ENCODE measurements around the gene OR6X1.
A peak's percentile ranks its signal among the peaks of the same experiment; 100 is the strongest.
"Not testable (repeated sequence)": the region's sequence is repeated elsewhere in the genome, so short reads cannot be mapped to it uniquely, and the experiment has no call there.

The OR6X1 gene

GRCh38 chr11:123755344-123755743, 1.0 kb upstream of the OR6X1 start:
- Histone ChIP-seq H3K27me3 (ENCODE audit: control insufficient read depth in 1 of 2, insufficient read depth in 2 of 2, low read length in 2 of 2) (no peaks in the 10 kb centered on the region), H3K9ac (ENCODE audit: low read length in 2 of 2) (no peak overlapping the region), H3K4me1 (ENCODE audit: control insufficient read depth, insufficient read depth, low read length) (no peaks in the 10 kb centered on the region), H3K27ac (ENCODE audit: low read length) (no peak overlapping the region), H3K9me3 (ENCODE audit: control insufficient read depth in 2 of 2, low read length in 2 of 2) (no peaks in the 10 kb centered on the region), H3K4me3 (ENCODE audit: low read length in 2 of 2) (no peak overlapping the region), H3K36me3 (ENCODE audit: control insufficient read depth in 2 of 2, insufficient read depth in 2 of 2, low read length in 2 of 2) (no peaks in the 10 kb centered on the region)

GRCh38 chr11:123753110-123753509, 1.2 kb downstream of the OR6X1 start:
- H3K27ac ChIP-seq (ENCODE audit: low read length) = no peak overlapping the region
- no peak overlapping the region for H3K4me3 ChIP-seq (ENCODE audit: low read length in 2 of 2)
- H3K27me3 ChIP-seq (ENCODE audit: control insufficient read depth in 1 of 2, insufficient read depth in 2 of 2, low read length in 2 of 2) = no peaks in the 10 kb centered on the region
- H3K36me3 ChIP-seq (ENCODE audit: control insufficient read depth in 2 of 2, insufficient read depth in 2 of 2, low read length in 2 of 2) = no peaks in the 10 kb centered on the region
- no peaks in the 10 kb centered on the region for H3K9me3 ChIP-seq (ENCODE audit: control insufficient read depth in 2 of 2, low read length in 2 of 2)
- H3K4me1 ChIP-seq (ENCODE audit: control insufficient read depth, insufficient read depth, low read length) = no peaks in the 10 kb centered on the region
- H3K9ac ChIP-seq (ENCODE audit: low read length in 2 of 2) = no peak overlapping the region

- H3K9me3 ChIP-seq (ENCODE audit: control insufficient read depth in 2 of 2, low read length in 2 of 2) = no peaks in the 10 kb centered on the region
- no peaks in the 10 kb centered on the region for H3K27me3 ChIP-seq (ENCODE audit: control insufficient read depth in 1 of 2, insufficient read depth in 2 of 2, low read length in 2 of 2)
- no peaks in the 10 kb centered on the region for H3K36me3 ChIP-seq (ENCODE audit: control insufficient read depth in 2 of 2, insufficient read depth in 2 of 2, low read length in 2 of 2)
- no peak overlapping the region for H3K27ac ChIP-seq (ENCODE audit: low read length)
- no peak overlapping the region for H3K4me3 ChIP-seq (ENCODE audit: low read length in 2 of 2)
- no peak overlapping the region for H3K9ac ChIP-seq (ENCODE audit: low read length in 2 of 2)
- H3K4me1 ChIP-seq (ENCODE audit: control insufficient read depth, insufficient read depth, low read length) = no peaks in the 10 kb centered on the region
Measured at GRCh38 chr11:123751781-123752180, 2.5 kb downstream of the OR6X1 start.

- H3K4me1 ChIP-seq (ENCODE audit: control insufficient read depth, insufficient read depth, low read length); H3K9ac ChIP-seq (ENCODE audit: low read length in 2 of 2); H3K27me3 ChIP-seq (ENCODE audit: control insufficient read depth in 1 of 2, insufficient read depth in 2 of 2, low read length in 2 of 2); H3K9me3 ChIP-seq (ENCODE audit: control insufficient read depth in 2 of 2, low read length in 2 of 2); H3K4me3 ChIP-seq (ENCODE audit: low read length in 2 of 2); H3K36me3 ChIP-seq (ENCODE audit: control insufficient read depth in 2 of 2, insufficient read depth in 2 of 2, low read length in 2 of 2); H3K27ac ChIP-seq (ENCODE audit: low read length): not testable (repeated sequence)
Measured at GRCh38 chr11:123748349-123748748, 6.0 kb downstream of the OR6X1 start.

GRCh38 chr11:123745764-123746451, 8.4 kb downstream of the OR6X1 start:
- Histone ChIP-seq H3K4me1 (ENCODE audit: control insufficient read depth, insufficient read depth, low read length) (peaks cover 6% of the 10 kb centered on the region), H3K9me3 (ENCODE audit: control insufficient read depth in 2 of 2, low read length in 2 of 2) (no peaks in the 10 kb centered on the region), H3K36me3 (ENCODE audit: control insufficient read depth in 2 of 2, insufficient read depth in 2 of 2, low read length in 2 of 2) (no peaks in the 10 kb centered on the region), H3K27me3 (ENCODE audit: control insufficient read depth in 1 of 2, insufficient read depth in 2 of 2, low read length in 2 of 2) (no peaks in the 10 kb centered on the region), H3K27ac (ENCODE audit: low read length) (no peak overlapping the region), H3K4me3 (ENCODE audit: low read length in 2 of 2) (no peak overlapping the region), H3K9ac (ENCODE audit: low read length in 2 of 2) (no peak overlapping the region)

GRCh38 chr11:123742724-123743120, 11.6 kb downstream of the OR6X1 start:
- no peak overlapping the region for H3K9ac ChIP-seq (ENCODE audit: low read length in 2 of 2)
- no peak overlapping the region for H3K27ac ChIP-seq (ENCODE audit: low read length)
- peak overlapping the region in 1 of 2 donors; percentile 91 for H3K4me3 ChIP-seq (ENCODE audit: low read length in 2 of 2)

GRCh38 chr11:123742031-123742723, 12.1 kb downstream of the OR6X1 start:
- Histone ChIP-seq H3K9ac (ENCODE audit: low read length in 2 of 2) (peak overlapping the region; percentile 84 to 90), H3K27me3 (ENCODE audit: control insufficient read depth in 1 of 2, insufficient read depth in 2 of 2, low read length in 2 of 2) (no peaks in the 10 kb centered on the region), H3K4me1 (ENCODE audit: control insufficient read depth, insufficient read depth, low read length) (peaks cover 13% of the 10 kb centered on the region), H3K36me3 (ENCODE audit: control insufficient read depth in 2 of 2, insufficient read depth in 2 of 2, low read length in 2 of 2) (peaks cover 0 to 4% of the 10 kb centered on the region in 2 donors), H3K9me3 (ENCODE audit: control insufficient read depth in 2 of 2, low read length in 2 of 2) (no peaks in the 10 kb centered on the region), H3K27ac (ENCODE audit: low read length) (peak overlapping the region; percentile 60), H3K4me3 (ENCODE audit: low read length in 2 of 2) (peak overlapping the region; percentile 91 to 96)

More at GRCh38 chr11:123742724-123743120, 11.6 kb downstream of the OR6X1 start:
- Histone ChIP-seq H3K4me1 (ENCODE audit: control insufficient read depth, insufficient read depth, low read length) (peaks cover 13% of the 10 kb centered on the region), H3K9me3 (ENCODE audit: control insufficient read depth in 2 of 2, low read length in 2 of 2) (no peaks in the 10 kb centered on the region), H3K36me3 (ENCODE audit: control insufficient read depth in 2 of 2, insufficient read depth in 2 of 2, low read length in 2 of 2) (peaks cover 0 to 4% of the 10 kb centered on the region in 2 donors), H3K27me3 (ENCODE audit: control insufficient read depth in 1 of 2, insufficient read depth in 2 of 2, low read length in 2 of 2) (no peaks in the 10 kb centered on the region)

GRCh38 chr11:123741159-123742030, 12.9 kb downstream of the OR6X1 start, which contains the start of gene ZNF202:
TSS of gene ZNF202 (minus strand) at chr11:123741660. CDS start at chr11:123730888, 10,772 bp downstream.
- Histone ChIP-seq H3K36me3 (ENCODE audit: control insufficient read depth in 2 of 2, insufficient read depth in 2 of 2, low read length in 2 of 2) (peaks cover 0 to 4% of the 10 kb centered on the region in 2 donors), H3K27ac (ENCODE audit: low read length) (peak within 1 kb of the TSS; percentile 60), H3K9ac (ENCODE audit: low read length in 2 of 2) (peak within 1 kb of the TSS; percentile 84 to 90), H3K4me3 (ENCODE audit: low read length in 2 of 2) (peak within 1 kb of the TSS; percentile 91 to 96), H3K4me1 (ENCODE audit: control insufficient read depth, insufficient read depth, low read length) (peaks cover 13% of the 10 kb centered on the region), H3K27me3 (ENCODE audit: control insufficient read depth in 1 of 2, insufficient read depth in 2 of 2, low read length in 2 of 2) (no peaks in the 10 kb centered on the region), H3K9me3 (ENCODE audit: control insufficient read depth in 2 of 2, low read length in 2 of 2) (no peaks in the 10 kb centered on the region)

- Histone ChIP-seq H3K4me3 (ENCODE audit: low read length in 2 of 2) (peak overlapping the region; percentile 91 to 96), H3K36me3 (ENCODE audit: control insufficient read depth in 2 of 2, insufficient read depth in 2 of 2, low read length in 2 of 2) (peaks cover 0 to 4% of the 10 kb centered on the region in 2 donors), H3K27me3 (ENCODE audit: control insufficient read depth in 1 of 2, insufficient read depth in 2 of 2, low read length in 2 of 2) (no peaks in the 10 kb centered on the region), H3K9me3 (ENCODE audit: control insufficient read depth in 2 of 2, low read length in 2 of 2) (no peaks in the 10 kb centered on the region), H3K27ac (ENCODE audit: low read length) (peak overlapping the region; percentile 60), H3K9ac (ENCODE audit: low read length in 2 of 2) (peak overlapping the region; percentile 82 to 90), H3K4me1 (ENCODE audit: control insufficient read depth, insufficient read depth, low read length) (peaks cover 13% of the 10 kb centered on the region)
Measured at GRCh38 chr11:123740787-123741158, 13.5 kb downstream of the OR6X1 start.

- H3K9me3 ChIP-seq (ENCODE audit: control insufficient read depth in 2 of 2, low read length in 2 of 2) = no peaks in the 10 kb centered on the region
- peaks cover 13% of the 10 kb centered on the region for H3K4me1 ChIP-seq (ENCODE audit: control insufficient read depth, insufficient read depth, low read length)
- no peak overlapping the region for H3K27ac ChIP-seq (ENCODE audit: low read length)
- H3K27me3 ChIP-seq (ENCODE audit: control insufficient read depth in 1 of 2, insufficient read depth in 2 of 2, low read length in 2 of 2) = no peaks in the 10 kb centered on the region
- H3K9ac ChIP-seq (ENCODE audit: low read length in 2 of 2) = no peak overlapping the region
- peaks cover 0 to 6% of the 10 kb centered on the region in 2 donors for H3K36me3 ChIP-seq (ENCODE audit: control insufficient read depth in 2 of 2, insufficient read depth in 2 of 2, low read length in 2 of 2)
- H3K4me3 ChIP-seq (ENCODE audit: low read length in 2 of 2) = no peak overlapping the region
Measured at GRCh38 chr11:123738374-123738773, 15.9 kb downstream of the OR6X1 start.
